ENCODE results near the gene PALD1.

DNA sequence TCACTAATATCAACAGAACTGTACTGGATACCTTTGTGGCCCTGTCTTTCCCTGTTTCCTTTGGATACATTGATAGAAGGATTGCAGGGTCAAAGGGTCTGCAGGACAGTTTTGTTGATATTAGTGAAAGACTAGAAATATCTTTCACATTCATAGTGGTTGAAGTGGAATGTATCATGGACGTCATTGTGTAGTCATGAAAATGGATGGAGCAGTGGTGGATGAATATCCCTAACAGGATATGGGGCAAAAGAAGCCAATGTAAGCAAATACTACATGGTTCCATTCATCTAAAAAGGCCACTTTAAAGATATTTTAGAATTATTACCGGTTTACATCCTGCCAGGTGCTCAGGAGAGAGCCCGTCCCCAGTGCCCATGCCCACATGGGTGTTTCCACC, 23.8 kb downstream of the PALD1 start:
- TF ChIP-seq, protein P1, sequence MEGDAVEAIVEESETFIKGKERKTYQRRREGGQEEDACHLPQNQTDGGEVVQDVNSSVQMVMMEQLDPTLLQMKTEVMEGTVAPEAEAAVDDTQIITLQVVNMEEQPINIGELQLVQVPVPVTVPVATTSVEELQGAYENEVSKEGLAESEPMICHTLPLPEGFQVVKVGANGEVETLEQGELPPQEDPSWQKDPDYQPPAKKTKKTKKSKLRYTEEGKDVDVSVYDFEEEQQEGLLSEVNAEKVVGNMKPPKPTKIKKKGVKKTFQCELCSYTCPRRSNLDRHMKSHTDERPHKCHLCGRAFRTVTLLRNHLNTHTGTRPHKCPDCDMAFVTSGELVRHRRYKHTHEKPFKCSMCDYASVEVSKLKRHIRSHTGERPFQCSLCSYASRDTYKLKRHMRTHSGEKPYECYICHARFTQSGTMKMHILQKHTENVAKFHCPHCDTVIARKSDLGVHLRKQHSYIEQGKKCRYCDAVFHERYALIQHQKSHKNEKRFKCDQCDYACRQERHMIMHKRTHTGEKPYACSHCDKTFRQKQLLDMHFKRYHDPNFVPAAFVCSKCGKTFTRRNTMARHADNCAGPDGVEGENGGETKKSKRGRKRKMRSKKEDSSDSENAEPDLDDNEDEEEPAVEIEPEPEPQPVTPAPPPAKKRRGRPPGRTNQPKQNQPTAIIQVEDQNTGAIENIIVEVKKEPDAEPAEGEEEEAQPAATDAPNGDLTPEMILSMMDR (conservative IDR thresholded peaks at IDR 0.05 in 1 of 2, IDR thresholded peaks at IDR 0.05 in 1 of 2; ENCODE audit: low read depth in 1 of 2, low read length in 2 of 2), result no peak
- TF ChIP-seq EZH2 (IDR thresholded peaks at IDR 0.05; ENCODE audit: low read length, missing control alignments), result no peak

Measured in fibroblast of lung (primary cell).